Cardiac fibroblast (primary cell): ENCODE results near the gene SLC25A45.

ENCODE experiments used
- DNase-seq, 2 donors: peaks; one replicate each; pipeline versions ENCODE4 v3.0.0 to v3.0.0-alpha.2; 2010; ENCODE audit warnings: low read depth in 2 of 2
- H3K4me3 ChIP-seq, 2 donors: replicated peaks in 1 of 2; 1 replicate in 1 of 2; 2 replicates in 1 of 2; pipeline ENCODE4 v1.5.1; 2011; ENCODE audit warnings: low read depth in 2 of 2, low read length in 2 of 2, mild to moderate bottlenecking in 2 of 2, moderate library complexity in 1 of 2
- TF ChIP-seq, protein P1 (sequence below): IDR thresholded peaks from one replicate; pipeline ENCODE4 v1.5.1; 2011; ENCODE audit warnings: low read depth, mild to moderate bottlenecking, low read length, inconsistent platforms

The SLC25A45 gene

DNA sequence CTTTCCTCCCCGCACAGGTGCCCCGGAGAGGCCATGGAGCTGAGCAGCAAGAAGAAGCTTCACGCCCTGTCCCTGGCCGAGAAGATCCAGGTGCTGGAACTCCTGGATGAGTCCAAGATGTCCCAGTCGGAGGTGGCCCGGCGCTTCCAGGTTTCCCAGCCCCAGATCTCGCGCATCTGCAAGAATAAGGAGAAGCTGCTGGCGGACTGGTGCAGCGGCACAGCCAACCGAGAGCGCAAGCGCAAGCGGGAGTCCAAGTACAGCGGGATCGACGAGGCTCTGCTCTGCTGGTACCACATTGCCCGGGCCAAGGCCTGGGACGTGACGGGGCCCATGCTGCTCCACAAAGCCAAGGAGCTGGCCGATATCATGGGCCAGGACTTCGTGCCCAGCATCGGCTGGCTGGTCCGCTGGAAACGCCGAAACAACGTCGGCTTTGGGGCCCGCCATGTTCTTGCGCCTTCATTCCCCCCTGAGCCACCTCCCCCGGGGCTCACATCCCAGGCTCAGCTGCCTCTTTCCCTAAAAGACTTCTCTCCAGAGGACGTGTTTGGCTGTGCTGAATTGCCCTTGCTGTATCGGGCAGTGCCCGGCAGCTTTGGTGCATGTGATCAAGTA, 26.6 kb downstream of the SLC25A45 start:
- H3K4me3 ChIP-seq, result peak overlapping the region; percentile 10 to 15
- TF ChIP-seq, protein P1, sequence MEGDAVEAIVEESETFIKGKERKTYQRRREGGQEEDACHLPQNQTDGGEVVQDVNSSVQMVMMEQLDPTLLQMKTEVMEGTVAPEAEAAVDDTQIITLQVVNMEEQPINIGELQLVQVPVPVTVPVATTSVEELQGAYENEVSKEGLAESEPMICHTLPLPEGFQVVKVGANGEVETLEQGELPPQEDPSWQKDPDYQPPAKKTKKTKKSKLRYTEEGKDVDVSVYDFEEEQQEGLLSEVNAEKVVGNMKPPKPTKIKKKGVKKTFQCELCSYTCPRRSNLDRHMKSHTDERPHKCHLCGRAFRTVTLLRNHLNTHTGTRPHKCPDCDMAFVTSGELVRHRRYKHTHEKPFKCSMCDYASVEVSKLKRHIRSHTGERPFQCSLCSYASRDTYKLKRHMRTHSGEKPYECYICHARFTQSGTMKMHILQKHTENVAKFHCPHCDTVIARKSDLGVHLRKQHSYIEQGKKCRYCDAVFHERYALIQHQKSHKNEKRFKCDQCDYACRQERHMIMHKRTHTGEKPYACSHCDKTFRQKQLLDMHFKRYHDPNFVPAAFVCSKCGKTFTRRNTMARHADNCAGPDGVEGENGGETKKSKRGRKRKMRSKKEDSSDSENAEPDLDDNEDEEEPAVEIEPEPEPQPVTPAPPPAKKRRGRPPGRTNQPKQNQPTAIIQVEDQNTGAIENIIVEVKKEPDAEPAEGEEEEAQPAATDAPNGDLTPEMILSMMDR, result no peak

DNA sequence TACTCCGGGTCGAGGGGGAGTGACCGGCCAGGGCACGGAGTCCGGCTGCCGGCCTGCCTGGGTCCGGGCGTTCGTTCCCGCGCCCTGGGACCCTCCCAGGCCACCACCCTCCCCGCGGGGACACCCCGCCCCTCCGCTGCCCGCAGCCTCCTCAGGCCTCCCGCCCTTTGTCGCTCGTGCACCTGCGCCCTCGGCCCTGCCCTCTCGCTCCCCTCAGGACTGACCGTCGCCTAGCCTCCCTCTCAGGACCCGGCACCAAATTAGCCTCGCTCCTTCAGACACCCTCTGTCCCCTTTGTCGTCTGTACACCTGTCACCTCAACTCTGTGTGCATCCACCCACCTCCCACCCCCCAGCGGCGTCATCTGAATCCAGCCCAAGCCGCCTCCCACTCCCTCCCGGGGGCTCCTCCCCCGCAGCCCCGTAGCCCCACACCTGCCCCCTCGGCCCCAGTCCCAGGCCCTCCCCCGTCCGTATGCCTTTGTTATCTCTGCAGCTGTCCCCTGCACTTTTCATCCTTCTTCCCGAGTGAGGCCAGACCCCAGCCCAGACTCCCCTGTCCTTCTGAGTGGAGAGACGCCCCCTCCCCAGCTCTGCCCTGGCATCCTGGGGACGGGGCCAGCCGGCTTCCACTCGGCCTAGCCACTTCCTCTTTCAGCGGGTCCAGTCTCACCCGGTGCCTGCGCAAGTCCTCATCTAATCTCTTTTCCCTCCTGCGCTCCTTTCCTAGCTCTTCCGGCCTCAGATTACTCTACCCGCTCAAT, 27.3 kb downstream of the SLC25A45 start:
- TF ChIP-seq, protein P1, result no peak
- DNase-seq, result peak in 1 of 2 donors; percentile 15

More for the DNA sequence above, 26.6 kb downstream of the SLC25A45 start:
- DNase-seq, result peak; percentile 44 to 50

DNA sequence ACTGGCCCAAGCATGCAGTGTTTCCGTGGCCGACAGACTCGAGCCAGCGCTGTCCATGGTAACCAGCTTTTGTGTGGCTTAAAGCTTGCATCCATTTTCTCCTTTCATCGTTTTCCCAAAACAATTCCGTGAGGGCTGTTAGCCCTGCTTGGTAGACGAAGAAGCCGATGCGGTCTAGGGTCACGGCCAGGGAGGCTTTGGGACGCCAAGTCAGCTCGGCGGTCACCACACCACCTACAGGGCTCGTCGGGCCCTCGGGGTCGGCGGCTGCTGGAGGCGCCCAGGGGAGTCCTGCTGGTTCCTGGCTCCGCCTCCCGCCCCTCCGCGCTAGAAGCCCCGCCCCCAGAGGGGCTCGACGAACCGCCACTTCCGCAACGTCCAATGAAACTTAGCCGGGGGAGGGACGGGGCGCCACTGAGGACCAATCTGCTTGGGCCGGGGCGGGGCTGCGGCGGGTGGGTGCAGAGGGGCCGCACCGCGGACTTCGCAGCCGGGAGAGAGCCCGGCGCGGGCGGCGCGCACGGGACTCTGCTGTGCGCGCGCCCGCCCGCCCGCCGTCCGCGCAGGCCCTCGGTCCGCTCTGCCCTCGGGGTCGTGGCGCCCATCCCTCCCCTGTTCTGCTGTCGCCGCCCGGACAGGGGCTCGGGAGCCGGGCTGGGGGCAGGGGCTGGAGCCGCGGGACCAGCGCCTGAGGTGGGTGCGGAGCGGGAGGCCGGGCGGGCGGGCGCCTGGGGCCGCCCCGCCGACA, 28.0 kb downstream of the SLC25A45 start, which contains the start of gene TIGD3:
Gene TIGD3, plus strand, starts transcription at position 487 of the 748 bp plus-strand sequence. CDS start 1,058 bp downstream, outside the sequence.
- TF ChIP-seq, protein P1, result no peak
- peak; percentile 93 to 96 for DNase-seq
- H3K4me3 ChIP-seq, result peak within 1 kb of the TSS; percentile 52 to 63

More for the DNA sequence above, 27.3 kb downstream of the SLC25A45 start:
- H3K4me3 ChIP-seq, result peak overlapping the region; percentile 28 to 63

DNA sequence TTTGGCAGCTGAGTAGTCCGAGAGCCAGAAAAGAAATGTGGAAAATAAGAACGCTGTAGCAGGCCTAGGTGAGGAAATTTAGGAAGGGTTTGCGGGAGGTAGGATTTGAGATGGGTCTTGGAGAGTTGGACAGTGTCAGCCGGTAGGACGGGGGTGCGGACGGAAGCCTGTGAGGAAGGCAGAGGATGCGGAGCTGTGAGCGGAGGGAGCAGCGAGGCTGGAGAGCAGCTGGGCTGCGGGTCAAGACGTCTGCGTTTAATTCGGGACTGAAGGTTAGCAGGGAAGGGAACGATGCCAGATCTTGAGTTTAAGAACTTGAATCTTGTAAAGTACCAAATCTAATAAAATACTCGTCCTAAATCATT, 28.6 kb downstream of the SLC25A45 start:
- TF ChIP-seq, protein P1, result no peak
- H3K4me3 ChIP-seq, result peak overlapping the region; percentile 52 to 63
- no peak for DNase-seq

DNA sequence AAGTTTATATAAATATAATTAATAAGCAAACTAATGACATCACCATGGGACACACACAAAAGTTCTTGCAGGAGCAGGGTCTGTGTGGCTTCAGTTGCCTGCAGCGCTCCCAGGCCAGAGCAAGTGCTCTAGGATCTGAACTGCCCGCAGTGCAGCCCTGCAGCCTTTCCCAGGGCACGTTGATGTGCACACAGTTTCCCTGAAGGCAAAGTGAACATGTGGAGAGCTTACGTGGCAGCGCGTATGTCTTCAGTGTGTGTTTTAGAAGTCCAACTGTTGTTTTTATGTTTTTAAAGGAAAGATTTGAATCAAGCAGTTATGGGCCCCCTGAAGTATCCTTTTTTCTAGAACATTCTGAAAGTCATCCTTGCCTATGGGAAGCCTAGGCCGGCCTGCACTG, 29.1 kb downstream of the SLC25A45 start:
- H3K4me3 ChIP-seq, result no peak overlapping the region
- no peak for DNase-seq
- TF ChIP-seq, protein P1, result no peak

DNA sequence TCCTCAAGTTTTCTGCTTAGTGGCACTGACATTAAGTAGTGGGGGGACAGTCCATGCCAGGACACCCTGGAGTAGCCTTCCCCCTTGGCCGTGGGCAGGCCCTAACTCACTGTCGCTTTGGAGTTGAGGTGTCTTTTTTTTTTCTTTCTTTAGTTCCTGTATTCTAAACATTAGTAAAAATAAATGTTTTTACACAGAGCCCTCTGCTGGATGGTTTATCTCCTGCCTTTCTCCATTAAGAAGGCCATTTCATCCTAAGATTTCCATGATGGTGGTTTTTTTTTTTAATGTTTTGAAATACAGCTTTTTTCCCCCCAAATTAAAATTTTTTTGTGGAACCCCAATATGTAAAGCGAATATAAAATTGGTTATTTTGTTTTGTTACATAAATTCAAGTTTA, 29.7 kb downstream of the SLC25A45 start:
- no peak overlapping the region for H3K4me3 ChIP-seq
- TF ChIP-seq, protein P1, result peak; percentile 32
- DNase-seq, result peak; percentile 33 to 50
